ENCODE results near the gene ZNF32. TPM values are rescaled to one million over a fixed set of nuclear protein-coding genes. Genes with fewer than 3 reads are reported as not detected.

ZNF32 gene
- total RNA-seq, 2 donors from 2014 or later: 15.7 to 17.7 TPM

DNA sequence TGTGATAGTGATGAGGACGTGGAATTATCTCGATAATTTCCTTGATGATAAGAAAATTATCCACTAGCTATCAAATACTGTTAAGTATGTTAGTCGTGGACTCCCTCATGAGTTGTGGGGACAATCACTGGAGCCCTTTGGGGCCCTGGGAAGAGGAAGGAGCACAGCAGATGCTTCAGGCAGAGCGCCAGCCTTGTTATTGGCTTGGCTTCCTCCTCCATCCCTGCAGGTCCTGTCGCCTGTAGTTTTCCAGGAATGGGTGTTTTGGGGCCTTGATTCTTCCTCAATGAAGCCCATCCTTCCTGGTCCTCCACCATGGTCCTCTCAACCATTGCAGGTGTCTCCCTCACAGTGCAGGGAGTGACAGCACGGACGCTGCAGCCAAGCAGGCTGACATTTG, 32.5 kb upstream of the ZNF32 start:
- Histone ChIP-seq H3K9me3 (no peaks in the 10 kb centered on the region), H3K27me3 (no peaks in the 10 kb centered on the region), H3K9ac (ENCODE audit: low read depth in 2 of 2, low read length in 2 of 2) (no peak overlapping the region), H3K4me1 (no peaks in the 10 kb centered on the region), H3K4me3 (no peak overlapping the region), H3K27ac (no peak overlapping the region), H3K36me3 (no peaks in the 10 kb centered on the region)
- TF ChIP-seq, protein P1, sequence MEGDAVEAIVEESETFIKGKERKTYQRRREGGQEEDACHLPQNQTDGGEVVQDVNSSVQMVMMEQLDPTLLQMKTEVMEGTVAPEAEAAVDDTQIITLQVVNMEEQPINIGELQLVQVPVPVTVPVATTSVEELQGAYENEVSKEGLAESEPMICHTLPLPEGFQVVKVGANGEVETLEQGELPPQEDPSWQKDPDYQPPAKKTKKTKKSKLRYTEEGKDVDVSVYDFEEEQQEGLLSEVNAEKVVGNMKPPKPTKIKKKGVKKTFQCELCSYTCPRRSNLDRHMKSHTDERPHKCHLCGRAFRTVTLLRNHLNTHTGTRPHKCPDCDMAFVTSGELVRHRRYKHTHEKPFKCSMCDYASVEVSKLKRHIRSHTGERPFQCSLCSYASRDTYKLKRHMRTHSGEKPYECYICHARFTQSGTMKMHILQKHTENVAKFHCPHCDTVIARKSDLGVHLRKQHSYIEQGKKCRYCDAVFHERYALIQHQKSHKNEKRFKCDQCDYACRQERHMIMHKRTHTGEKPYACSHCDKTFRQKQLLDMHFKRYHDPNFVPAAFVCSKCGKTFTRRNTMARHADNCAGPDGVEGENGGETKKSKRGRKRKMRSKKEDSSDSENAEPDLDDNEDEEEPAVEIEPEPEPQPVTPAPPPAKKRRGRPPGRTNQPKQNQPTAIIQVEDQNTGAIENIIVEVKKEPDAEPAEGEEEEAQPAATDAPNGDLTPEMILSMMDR (IDR thresholded peaks at IDR 0.05): no peak
- DNase-seq: no peak
- intact Hi-C loops (cut with DNase I): no loop called here

DNA sequence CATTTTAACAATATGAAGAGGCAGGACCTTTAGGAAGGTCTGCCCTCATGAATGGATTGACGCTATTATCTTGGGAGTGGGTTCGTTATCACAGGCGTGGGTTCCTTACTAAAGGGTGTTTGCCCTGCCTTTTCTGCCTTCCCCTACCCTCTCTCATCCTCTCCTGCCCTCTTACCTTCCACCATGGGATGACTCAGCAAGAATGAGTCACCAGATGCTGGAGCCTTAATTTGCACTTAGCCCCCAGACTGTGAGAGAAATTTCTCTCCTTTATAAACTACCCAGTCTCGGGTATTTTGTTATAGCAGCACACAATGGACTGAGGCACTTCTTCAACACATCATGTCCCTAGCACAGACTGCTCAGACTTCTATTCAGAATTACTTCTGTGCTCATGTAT, 31.4 kb upstream of the ZNF32 start:
- DNase-seq: no peak
- no peaks in the 10 kb centered on the region for H3K9me3 ChIP-seq
- TF ChIP-seq, protein P1 (IDR thresholded peaks at IDR 0.05): no peak
- no peak overlapping the region for H3K4me3 ChIP-seq
- no peak overlapping the region for H3K27ac ChIP-seq
- H3K9ac ChIP-seq (ENCODE audit: low read depth in 2 of 2, low read length in 2 of 2): no peak overlapping the region
- H3K4me1 ChIP-seq: no peaks in the 10 kb centered on the region
- intact Hi-C loops (cut with DNase I): no loop called here
- no peaks in the 10 kb centered on the region for H3K36me3 ChIP-seq
- H3K27me3 ChIP-seq: no peaks in the 10 kb centered on the region

DNA sequence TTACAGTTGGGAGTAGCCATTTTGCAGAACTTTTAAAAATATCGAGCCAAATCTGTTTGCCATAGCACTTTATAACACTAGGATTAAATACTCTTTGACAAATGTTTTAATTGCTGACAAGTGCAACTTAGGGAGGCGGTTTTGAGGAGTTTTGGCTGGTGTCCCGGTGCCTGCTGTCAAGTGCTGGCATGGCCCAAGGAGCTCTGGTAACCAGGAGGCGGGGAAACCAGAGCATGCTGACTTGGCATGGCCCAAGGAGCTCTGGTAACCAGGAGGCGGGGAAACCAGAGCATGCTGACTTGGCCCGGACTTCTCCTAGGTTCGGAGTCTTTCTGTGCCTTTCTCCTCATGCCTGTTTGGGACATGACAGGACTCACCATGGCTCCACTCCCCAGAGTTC, 30.8 kb upstream of the ZNF32 start:
- Histone ChIP-seq H3K4me1 (no peaks in the 10 kb centered on the region), H3K4me3 (no peak overlapping the region), H3K36me3 (no peaks in the 10 kb centered on the region), H3K27me3 (no peaks in the 10 kb centered on the region), H3K9me3 (no peaks in the 10 kb centered on the region), H3K27ac (no peak overlapping the region), H3K9ac (ENCODE audit: low read depth in 2 of 2, low read length in 2 of 2) (no peak overlapping the region)
- peak; percentile 25 for DNase-seq
- TF ChIP-seq, protein P1 (IDR thresholded peaks at IDR 0.05): no peak
- intact Hi-C loops (cut with DNase I): no loop called here

DNA sequence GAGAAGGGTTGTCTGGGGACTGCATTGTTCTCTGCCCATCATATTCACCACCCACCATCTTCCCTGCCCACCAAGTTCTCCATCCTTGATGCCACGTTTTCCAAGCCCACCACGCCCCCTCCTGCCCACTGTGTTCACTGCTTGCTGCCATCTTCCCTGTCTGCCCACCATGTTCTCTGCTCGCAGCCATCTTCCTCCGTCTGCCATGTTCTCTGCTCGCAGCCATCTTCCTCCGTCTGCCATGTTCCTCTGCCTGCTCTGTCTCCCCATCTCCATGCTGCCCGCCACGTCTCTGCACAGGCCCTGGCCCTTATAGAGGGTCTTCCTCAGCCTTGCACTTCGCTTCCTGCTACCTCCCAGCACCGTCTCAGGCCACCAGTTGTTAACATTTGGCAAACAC, 30.0 kb upstream of the ZNF32 start:
- H3K4me1 ChIP-seq: no peaks in the 10 kb centered on the region
- no peak overlapping the region for H3K4me3 ChIP-seq
- no peaks in the 10 kb centered on the region for H3K36me3 ChIP-seq
- H3K9ac ChIP-seq (ENCODE audit: low read depth in 2 of 2, low read length in 2 of 2): no peak overlapping the region
- TF ChIP-seq, protein P1 (IDR thresholded peaks at IDR 0.05): no peak
- H3K27me3 ChIP-seq: no peaks in the 10 kb centered on the region
- DNase-seq: no peak
- H3K9me3 ChIP-seq: no peaks in the 10 kb centered on the region
- no peak overlapping the region for H3K27ac ChIP-seq
- intact Hi-C loops (cut with DNase I): no loop called here

DNA sequence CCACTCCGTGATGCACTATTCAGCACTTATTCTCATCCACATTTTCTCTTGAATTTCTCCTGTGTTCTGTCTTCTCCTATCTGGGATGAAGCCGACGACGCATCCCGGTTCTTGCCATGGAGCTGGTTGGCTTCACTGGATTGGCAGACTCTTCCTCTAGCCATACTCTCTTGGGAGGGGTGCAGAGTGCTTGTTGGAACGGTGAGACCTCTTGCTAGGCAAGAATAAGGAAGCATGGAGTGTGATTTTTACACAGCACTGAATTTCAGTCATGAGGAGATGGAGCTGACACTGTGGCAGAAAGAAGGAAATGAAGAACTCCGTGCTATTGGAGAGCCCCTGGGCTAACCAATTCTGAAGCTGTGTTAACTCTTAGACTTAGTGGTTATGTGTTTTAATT, 28.2 kb upstream of the ZNF32 start:
- TF ChIP-seq, protein P1 (IDR thresholded peaks at IDR 0.05): no peak

DNA sequence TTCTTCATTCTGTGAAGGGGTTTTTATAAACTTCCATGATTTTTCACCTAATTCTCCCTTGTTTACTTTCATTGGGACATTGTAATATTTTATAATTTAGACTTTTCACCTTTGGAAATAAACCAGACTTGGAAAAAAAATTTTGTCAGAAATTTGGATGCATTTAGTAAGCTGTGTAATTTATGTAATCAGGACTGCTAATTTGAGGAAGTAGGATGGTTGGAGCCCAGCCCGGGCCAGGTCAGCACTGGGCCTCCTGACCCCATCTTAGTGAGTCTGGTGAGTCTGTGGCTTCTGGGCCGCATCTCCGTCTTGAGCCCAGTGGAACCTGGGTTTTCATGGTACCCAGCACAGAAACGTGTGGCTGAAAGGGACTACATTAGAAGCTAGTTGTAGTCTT, 27.6 kb upstream of the ZNF32 start:
- intact Hi-C loops (cut with DNase I): no loop called here
- Histone ChIP-seq H3K27ac (no peak overlapping the region), H3K36me3 (no peaks in the 10 kb centered on the region), H3K4me1 (no peaks in the 10 kb centered on the region), H3K4me3 (no peak overlapping the region), H3K27me3 (no peaks in the 10 kb centered on the region), H3K9me3 (no peaks in the 10 kb centered on the region), H3K9ac (ENCODE audit: low read depth in 2 of 2, low read length in 2 of 2) (no peak overlapping the region)
- TF ChIP-seq, protein P1 (IDR thresholded peaks at IDR 0.05): no peak
- DNase-seq: no peak

More for the DNA sequence above, 28.2 kb upstream of the ZNF32 start:
- H3K9me3 ChIP-seq: no peaks in the 10 kb centered on the region
- DNase-seq: no peak
- intact Hi-C loops (cut with DNase I): no loop called here
- no peaks in the 10 kb centered on the region for H3K27me3 ChIP-seq
- H3K36me3 ChIP-seq: no peaks in the 10 kb centered on the region
- H3K27ac ChIP-seq: no peak overlapping the region
- H3K4me3 ChIP-seq: no peak overlapping the region
- H3K9ac ChIP-seq (ENCODE audit: low read depth in 2 of 2, low read length in 2 of 2): no peak overlapping the region
- H3K4me1 ChIP-seq: no peaks in the 10 kb centered on the region

Measured in colonic mucosa (tissue), 4 donors.